HCEC 1CT (cell line): ENCODE results near the gene KRT75.
A peak's percentile ranks its signal among the peaks of the same experiment; 100 is the strongest.
"Not testable (repeated sequence)": the region's sequence is repeated elsewhere in the genome, so short reads cannot be mapped to it uniquely, and the experiment has no call there.

Experiments
- DNase-seq: peaks from one replicate; pipeline ENCODE4 v3.0.0-alpha.2; 2017

KRT75 gene

GRCh38 chr12:52434081-52434733, at the start of gene KRT75:
Gene KRT75 (minus strand): TSS chr12:52434371. CDS start chr12:52434304, 67 bp downstream.
- DNase-seq, result no peak

- DNase-seq, result no peak
Observed at GRCh38 chr12:52480073-52480472, 45.9 kb upstream of the KRT75 start.

GRCh38 chr12:52477651-52478050, 43.5 kb upstream of the KRT75 start:
- DNase-seq, result no peak

GRCh38 chr12:52474212-52474611, 40.0 kb upstream of the KRT75 start:
- no peak for DNase-seq

- DNase-seq, result no peak
Observed at GRCh38 chr12:52473768-52474167, 39.6 kb upstream of the KRT75 start, which contains the start of gene KRT6C. Gene KRT6C (minus strand): TSS chr12:52473805. CDS start chr12:52473737, 68 bp downstream.

DNA sequence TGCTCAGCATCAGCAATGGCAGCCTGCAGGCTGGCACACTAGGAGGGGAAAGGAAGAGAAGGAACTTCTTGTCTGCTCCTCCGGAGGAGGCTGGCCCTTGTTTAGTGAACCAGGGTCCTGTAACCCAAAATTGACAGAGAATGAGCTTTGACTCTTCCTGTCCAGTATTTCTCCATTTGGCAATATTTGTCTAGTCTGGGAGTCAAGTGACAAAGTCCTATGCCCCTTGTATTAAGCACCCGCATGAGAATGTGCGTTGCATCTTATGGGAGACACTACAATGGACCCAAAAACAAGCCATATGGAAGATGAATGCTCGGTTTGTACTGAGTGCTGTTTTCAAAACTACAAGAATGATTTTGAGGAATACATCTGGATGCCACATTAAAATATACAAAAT, 35.7 kb upstream of the KRT75 start:
- no peak for DNase-seq

- no peak for DNase-seq
Observed at GRCh38 chr12:52464897-52465296, 30.7 kb upstream of the KRT75 start.

- no peak for DNase-seq
Observed at GRCh38 chr12:52461693-52462092, 27.5 kb upstream of the KRT75 start.

GRCh38 chr12:52458861-52459260, 24.7 kb upstream of the KRT75 start:
- no peak for DNase-seq

DNA sequence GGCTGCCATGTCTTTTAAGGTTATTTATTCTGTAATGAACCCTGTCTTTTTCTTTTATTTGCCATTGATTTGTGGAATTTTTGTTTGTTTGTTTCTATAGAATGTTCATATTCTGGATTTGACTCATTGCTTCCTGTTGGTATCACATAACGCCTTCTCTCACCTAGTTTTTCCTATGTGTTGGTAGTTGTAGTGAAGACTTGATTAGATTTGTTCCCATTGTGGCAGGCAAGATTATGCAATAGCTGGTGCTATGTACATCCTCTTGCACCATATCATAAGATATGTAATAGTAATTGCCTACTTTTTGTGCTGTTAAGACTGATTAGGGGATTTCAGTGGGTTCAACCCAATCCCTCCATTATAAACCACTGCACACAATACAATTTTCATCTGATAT, 21.6 kb upstream of the KRT75 start:
- no peak for DNase-seq

DNA sequence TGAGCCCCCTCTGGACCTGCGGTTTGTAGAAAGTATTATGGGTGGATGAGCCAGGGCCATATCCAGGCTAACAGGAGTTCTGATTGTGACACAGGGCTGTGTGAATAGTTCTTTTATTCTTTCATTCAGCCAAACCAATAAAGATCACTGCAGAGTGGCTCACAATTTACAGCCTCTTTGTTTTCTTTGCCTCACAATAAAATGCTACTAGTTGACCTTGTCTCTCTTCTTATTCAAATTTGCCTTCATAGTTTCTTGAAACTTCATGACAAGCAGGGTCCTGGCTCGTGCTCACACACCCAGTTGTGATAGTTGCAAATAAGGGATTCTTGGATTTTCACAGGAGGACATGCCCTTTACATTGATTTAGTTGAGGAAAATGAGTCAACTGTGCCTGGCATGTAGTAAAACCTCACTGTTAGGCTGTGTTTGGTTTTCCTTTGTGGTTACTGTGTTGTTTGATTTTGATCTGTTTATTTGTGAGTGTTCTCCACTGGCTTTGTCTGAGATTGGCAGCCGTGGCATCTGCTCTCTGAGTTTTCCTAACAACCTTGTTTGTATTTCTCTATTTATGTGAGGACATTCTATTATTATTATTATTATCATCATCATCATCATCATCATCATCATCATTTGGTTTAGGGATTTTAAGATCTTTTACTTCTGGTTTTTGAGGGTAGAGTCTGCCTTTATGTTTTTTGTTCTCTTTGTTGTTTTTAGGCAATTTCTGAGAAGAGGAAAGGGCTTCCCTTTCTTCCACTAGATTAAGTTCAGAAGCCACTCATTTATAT, 20.4 kb upstream of the KRT75 start:
- no peak for DNase-seq

GRCh38 chr12:52452101-52452500, 17.9 kb upstream of the KRT75 start, which contains the start of gene KRT6B:
Gene KRT6B (minus strand): TSS chr12:52452146. CDS start chr12:52452078, 68 bp downstream.
- DNase-seq, result no peak

DNA sequence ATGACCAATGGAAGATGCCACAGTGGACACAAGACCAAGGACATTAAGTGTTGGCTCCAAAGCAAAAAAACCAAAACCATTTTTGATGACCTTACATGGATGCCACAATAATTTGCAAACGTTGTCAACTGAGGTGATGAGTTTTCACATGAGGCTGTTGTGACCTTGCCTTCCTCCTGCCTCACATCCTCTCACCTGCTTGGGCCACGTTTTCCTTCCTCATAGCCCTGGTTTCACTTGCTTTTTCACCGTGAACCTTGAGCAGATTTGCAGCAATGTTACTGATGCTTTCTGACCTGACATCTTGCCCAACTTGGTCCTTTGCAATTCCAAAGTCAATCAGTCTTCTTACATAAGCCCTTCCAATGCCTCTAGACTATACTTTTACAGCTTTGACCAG, 14.1 kb upstream of the KRT75 start:
- no peak for DNase-seq

GRCh38 chr12:52447196-52447595, 13.0 kb upstream of the KRT75 start:
- not testable (repeated sequence) for DNase-seq

GRCh38 chr12:52446367-52447045, 12.3 kb upstream of the KRT75 start:
- no peak for DNase-seq

DNA sequence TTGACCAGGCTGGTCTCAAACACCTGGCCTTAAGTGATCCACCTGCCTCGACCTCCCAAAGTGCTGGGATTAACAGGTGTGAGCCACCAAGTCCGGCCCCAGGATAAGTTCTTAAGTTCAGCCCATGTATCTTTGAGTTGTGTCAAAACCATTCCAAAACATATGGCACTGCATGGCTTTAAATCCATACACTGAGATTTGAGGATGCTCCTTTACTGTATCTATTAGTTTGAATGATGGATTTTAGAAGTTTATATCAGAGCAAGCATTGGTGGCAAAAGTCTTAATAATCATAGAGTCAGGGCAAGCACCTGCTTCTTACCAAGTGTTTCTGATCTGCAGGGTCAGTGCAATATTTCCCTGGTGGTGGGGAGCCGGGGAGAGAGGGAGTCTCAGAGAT, 11.7 kb upstream of the KRT75 start:
- DNase-seq, result no peak

DNA sequence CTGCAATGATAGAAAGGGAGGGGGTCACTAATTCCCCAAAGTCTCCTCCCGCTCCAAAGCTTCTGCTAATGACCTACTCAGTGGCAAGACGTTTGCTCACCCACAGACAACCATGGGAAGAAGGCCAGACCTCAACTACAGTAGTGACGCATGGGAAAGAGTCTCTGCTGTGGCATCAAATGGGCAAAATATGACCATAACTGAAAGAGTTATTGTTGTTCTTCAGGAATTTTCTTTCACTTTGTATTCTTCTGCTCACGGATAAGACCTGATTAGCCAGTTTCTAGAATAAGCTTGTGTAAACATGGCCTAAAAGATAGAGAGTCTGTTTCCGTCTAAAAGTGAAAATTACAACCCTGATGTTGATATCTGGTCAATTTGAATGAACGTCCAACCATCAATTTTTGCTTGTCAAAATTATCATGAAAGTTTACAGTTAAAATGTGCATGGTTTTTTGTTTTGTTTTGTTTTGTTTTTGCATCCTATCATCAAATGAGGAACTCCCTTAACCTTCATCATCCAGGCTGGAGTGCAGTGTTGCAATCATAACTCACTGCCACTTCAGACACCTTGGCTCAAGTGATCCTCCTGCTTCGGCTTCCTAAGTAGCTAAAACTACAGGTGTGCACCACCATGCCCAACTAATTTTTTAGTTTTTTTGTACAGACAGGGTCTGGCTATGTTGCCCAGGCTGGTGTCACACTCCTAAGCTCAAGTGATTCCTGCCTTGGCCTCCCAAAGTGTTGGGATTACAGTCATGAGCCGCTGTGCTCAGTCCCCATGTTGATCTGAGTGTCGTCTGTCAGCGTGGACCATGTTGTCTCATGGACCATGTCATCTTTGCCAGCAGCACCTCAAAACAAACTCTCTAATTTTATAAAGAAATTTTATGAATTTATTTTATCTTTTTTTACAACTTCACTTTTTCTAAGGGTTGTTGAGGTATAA, 10.8 kb upstream of the KRT75 start:
- no peak for DNase-seq

- no peak for DNase-seq
Observed at GRCh38 chr12:52443966-52444365, 9.8 kb upstream of the KRT75 start.

GRCh38 chr12:52442600-52443061, 8.5 kb upstream of the KRT75 start:
- DNase-seq, result peak; percentile 66

DNA sequence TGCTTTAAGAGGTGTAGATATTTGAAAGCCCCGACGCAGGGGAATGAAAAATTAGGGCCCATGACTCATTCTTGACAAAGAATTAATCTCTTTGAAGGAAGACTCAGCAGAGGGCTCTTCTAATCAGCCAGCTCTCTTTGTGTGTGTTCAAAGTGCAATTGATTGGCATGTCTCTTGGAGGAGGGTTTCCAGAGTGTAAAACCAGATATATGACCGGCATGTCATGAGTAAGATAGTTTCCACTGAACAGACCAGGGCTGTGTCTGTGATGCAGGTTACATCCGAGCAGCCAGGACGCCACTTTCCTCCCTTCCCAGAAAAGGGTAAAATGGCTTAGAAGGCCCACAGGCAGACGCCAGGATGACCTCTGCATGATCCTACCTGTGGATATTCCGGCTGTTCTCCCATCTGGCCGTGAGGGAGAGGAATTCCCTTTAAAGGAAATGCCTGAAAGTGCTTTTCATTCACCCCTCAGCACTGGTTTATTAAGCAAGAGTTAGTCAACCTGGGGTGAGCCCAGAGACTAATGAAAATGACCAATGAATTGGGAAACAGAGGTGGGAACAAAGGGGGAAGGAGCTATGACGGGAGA, 7.2 kb upstream of the KRT75 start:
- DNase-seq, result peak; percentile 30

GRCh38 chr12:52440821-52441319, 6.7 kb upstream of the KRT75 start:
- DNase-seq, result peak; percentile 9

DNA sequence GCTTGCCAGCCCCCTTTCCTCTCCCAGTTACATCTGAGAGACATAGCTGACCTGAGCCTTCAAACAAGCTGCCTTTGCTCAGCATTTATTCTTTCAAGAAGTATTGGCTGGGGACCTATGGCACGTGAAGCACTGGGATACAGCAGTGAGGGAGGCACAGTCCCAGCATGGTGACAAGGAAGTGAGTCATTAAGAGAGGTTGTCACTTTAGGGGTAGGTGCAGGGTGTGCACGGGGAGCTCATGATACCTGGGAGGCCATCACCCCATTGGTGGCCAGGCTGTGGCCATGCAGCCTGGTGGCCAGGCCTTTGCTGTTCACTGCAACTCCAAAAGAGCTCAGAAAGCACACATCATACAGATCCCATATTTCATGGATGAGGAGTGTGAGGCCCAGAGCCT, 5.7 kb upstream of the KRT75 start:
- DNase-seq, result no peak
